AG09319 (cell line): ENCODE measurements around the gene DIPK1B.

Experiments used
- DNase-seq: peaks from one replicate; pipeline ENCODE4 v3.0.0-alpha.2; 2010; ENCODE audit warnings: low read depth; ENCODE audit errors: extremely low read depth
- CTCF ChIP-seq: IDR thresholded peaks from 2 replicates; pipeline ENCODE4 v1.5.1; 2011; ENCODE audit warnings: low read depth, mild to moderate bottlenecking, inconsistent platforms, low read length, moderate library complexity

DIPK1B gene

DNA sequence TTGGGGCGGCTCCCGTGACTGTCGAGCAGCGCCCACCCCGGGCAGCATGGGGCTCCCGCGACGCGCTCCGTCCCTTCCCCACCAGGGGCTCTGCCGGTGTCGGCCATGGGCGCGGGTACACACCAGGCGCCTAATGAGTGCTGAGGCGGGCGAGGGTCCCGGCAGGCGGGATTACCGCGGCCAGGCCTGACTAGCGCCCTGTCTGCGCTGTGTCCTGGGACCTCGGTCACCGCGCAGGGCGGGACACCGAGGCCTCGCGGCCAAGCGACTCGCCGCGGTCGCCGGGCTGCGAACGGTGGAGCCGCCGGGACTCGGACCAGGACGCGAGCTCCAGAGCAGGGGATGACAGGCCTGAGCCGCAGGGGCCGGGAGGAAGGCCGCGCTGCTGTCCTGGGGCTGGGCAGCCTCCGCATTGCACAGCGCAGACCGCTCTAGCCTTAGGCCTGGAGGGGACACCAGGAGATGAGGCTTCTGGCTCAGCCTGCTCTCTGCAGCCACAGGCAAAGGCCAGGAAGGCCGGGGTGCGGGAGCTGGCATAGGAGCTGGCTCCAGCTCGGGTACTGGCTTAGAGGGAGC, 16.3 kb downstream of the DIPK1B start:
- TF ChIP-seq CTCF = no peak
- no peak for DNase-seq

DNA sequence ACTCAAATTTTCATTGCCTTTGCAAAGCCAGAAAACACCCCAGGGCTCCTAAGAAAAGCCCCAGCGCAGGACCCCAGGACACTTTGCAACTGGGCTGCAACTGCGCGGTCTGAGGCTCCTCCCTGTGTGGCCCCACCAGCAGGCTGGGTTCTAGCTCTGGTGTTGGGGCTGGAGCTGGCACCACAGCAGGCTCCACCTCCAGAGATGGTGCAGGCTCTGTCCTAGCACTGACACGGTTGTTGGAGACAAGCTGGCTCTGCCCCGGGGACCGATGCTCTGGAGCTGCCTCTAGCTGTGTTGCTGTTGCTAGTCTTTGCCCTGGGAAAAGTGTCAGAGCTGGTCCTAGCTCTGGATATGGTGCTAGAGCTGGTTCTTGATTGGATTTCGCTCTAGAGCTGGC, 16.8 kb downstream of the DIPK1B start:
- no peak for TF ChIP-seq CTCF
- DNase-seq = no peak

DNA sequence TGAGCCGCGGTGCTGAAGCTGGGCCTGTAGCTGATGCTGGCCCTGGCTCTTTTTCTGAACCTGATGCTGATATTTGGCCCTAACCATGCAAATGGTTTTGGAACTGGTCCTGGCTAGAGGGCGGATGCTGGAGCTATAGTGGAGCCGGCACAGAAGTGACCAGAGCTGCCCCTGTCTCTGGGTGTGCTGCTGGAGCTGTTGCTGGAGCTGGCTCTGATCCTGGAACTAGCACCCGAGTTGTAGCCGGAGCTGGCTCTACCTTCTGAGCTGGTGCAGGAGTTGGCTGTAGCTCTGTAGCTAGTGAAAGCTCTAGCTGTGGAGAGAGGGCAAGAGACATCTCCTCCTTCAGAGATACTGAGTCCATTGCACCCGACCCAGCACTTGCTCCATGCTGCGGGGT, 17.6 kb downstream of the DIPK1B start:
- no peak for DNase-seq
- no peak for TF ChIP-seq CTCF

- no peak for DNase-seq
- TF ChIP-seq CTCF = no peak
Observed at GRCh38 chr9:136732444-136733178, 20.2 kb downstream of the DIPK1B start.

DNA sequence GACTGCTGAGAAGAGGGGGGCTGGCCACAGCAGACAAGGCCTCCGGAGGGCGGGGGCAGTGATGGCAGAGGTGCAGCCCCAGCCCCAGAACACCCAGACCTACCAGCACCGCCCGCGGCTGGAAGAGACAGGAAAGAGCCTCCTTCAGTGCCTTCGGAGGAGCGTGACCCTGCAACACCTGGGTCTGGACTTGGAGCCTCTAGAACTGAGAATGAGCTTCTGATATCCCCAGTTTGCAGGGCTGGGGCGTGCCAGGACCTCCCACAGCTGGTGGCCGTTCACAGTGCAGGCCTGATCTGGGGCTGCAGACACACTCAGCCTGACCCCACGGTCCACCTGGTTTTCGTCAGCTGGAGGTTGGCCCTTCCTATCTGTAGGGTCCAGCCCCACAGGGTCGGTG, 21.2 kb downstream of the DIPK1B start:
- DNase-seq = no peak
- no peak for TF ChIP-seq CTCF

DNA sequence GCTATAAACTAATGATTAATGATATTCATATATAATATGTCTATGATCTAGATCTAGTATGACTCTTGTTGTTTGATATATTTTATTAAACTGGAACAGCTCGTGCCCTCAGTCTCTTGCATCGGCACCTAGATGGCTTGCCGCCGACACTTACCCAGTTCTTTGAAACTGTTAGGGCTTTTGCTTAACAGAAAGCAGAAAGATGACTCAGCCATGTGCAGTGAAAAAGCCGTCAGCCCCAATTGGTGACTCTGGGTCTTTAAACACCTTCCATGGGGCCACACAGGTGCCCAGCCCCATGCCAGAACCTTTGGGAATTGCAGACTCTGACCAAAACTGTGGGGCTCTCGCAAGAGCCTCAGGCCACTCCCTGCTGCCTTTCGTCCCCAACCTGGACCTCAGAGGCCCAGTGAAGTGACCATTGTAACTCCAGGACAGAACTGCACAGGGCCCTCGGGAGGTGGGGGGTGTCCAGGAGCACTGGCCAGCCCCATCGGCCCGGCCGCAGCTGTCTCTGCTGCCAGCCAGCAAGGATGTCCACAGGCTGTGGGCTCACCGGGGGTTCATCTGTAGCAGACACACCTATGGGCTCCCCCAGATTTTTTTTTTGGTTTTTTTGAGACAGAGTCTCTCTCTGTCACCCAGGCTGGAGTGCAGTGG, 22.6 kb downstream of the DIPK1B start:
- DNase-seq = no peak
- no peak for TF ChIP-seq CTCF

- DNase-seq = no peak
- TF ChIP-seq CTCF = no peak
Observed at GRCh38 chr9:136735812-136736480, 23.6 kb downstream of the DIPK1B start.
